KMS-11 (cell line): ENCODE measurements around the gene CTBS.

Source experiments
- H2AFZ ChIP-seq: fragments of 200-600 bp; sonication (generic); 2 replicates; pipeline ENCODE4 v1.6.1; 2016; ENCODE audit warnings: antibody characterized with exemption, mixed run types, low read depth
- H3K27ac ChIP-seq: fragments of 200-600 bp; sonication (generic); 2 replicates; pipeline ENCODE4 v1.6.1; 2016; ENCODE audit warnings: mild to moderate bottlenecking, mixed run types
- H3K27me3 ChIP-seq: fragments of 200-600 bp; sonication (generic); 2 replicates; pipeline ENCODE4 v1.6.1; 2017; ENCODE audit warnings: mild to moderate bottlenecking, low read depth, mixed run types, moderate library complexity; ENCODE audit not compliant: insufficient read depth
- H3K36me3 ChIP-seq: fragments of 200-600 bp; sonication (generic); 2 replicates; pipeline ENCODE4 v1.6.1; 2017; ENCODE audit warnings: mild to moderate bottlenecking, mixed run types; ENCODE audit not compliant: insufficient read depth
- H3K4me1 ChIP-seq: fragments of 200-600 bp; sonication (generic); 2 replicates; pipeline ENCODE4 v1.6.1; 2016; ENCODE audit warnings: mild to moderate bottlenecking, low read depth, mixed run types; ENCODE audit not compliant: poor library complexity, severe bottlenecking
- H3K4me2 ChIP-seq: fragments of 200-600 bp; sonication (generic); 2 replicates; pipeline ENCODE4 v1.7.0; 2016; ENCODE audit warnings: mild to moderate bottlenecking, mixed run types
- H3K4me3 ChIP-seq: fragments of 200-600 bp; sonication (generic); IDR thresholded peaks from 2 replicates; pipeline ENCODE4 v1.6.1; 2017; ENCODE audit warnings: low read depth, low read length, mixed read lengths; ENCODE audit not compliant: insufficient read depth
- H3K79me2 ChIP-seq: fragments of 200-600 bp; sonication (generic); 2 replicates; pipeline ENCODE4 v1.6.1; 2016; ENCODE audit warnings: low read depth, mixed run types; ENCODE audit not compliant: insufficient read depth
- H3K9ac ChIP-seq: fragments of 200-600 bp; sonication (generic); 2 replicates; pipeline ENCODE4 v1.6.1; 2016; ENCODE audit warnings: mild to moderate bottlenecking, mixed run types
- H4K20me1 ChIP-seq: fragments of 200-600 bp; sonication (generic); 2 replicates; pipeline ENCODE4 v1.6.1; 2016; ENCODE audit warnings: mild to moderate bottlenecking, mixed run types; ENCODE audit not compliant: insufficient read depth
- TF ChIP-seq, protein P1 (sequence below): fragments of 200-600 bp; sonication (generic); conservative IDR thresholded peaks from 2 replicates; pipeline ENCODE4 v1.6.1; 2017; ENCODE audit warnings: low read depth, mild to moderate bottlenecking, antibody characterized with exemption, low read length, moderate library complexity, mixed read lengths

Gene CTBS

GRCh38 chr1:84603223-84603622 is 29.0 kb upstream of the CTBS start:
- no peak overlapping the region for H3K4me2 ChIP-seq
- H2AFZ ChIP-seq, result no peak overlapping the region
- no peaks in the 10 kb centered on the region for H3K27me3 ChIP-seq
- no peaks in the 10 kb centered on the region for H3K36me3 ChIP-seq
- no peak overlapping the region for H3K4me3 ChIP-seq
- H3K27ac ChIP-seq, result no peak overlapping the region
- H4K20me1 ChIP-seq, result no peaks in the 10 kb centered on the region
- H3K4me1 ChIP-seq, result no peaks in the 10 kb centered on the region
- no peaks in the 10 kb centered on the region for H3K79me2 ChIP-seq
- TF ChIP-seq, protein P1, sequence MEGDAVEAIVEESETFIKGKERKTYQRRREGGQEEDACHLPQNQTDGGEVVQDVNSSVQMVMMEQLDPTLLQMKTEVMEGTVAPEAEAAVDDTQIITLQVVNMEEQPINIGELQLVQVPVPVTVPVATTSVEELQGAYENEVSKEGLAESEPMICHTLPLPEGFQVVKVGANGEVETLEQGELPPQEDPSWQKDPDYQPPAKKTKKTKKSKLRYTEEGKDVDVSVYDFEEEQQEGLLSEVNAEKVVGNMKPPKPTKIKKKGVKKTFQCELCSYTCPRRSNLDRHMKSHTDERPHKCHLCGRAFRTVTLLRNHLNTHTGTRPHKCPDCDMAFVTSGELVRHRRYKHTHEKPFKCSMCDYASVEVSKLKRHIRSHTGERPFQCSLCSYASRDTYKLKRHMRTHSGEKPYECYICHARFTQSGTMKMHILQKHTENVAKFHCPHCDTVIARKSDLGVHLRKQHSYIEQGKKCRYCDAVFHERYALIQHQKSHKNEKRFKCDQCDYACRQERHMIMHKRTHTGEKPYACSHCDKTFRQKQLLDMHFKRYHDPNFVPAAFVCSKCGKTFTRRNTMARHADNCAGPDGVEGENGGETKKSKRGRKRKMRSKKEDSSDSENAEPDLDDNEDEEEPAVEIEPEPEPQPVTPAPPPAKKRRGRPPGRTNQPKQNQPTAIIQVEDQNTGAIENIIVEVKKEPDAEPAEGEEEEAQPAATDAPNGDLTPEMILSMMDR, result no peak
- no peak overlapping the region for H3K9ac ChIP-seq

- Histone ChIP-seq H3K27me3 (no peaks in the 10 kb centered on the region), H3K9ac (no peak overlapping the region), H4K20me1 (no peaks in the 10 kb centered on the region), H3K4me2 (no peak overlapping the region), H3K27ac (no peak overlapping the region), H2AFZ (no peak overlapping the region), H3K4me1 (no peaks in the 10 kb centered on the region), H3K79me2 (no peaks in the 10 kb centered on the region), H3K36me3 (no peaks in the 10 kb centered on the region), H3K4me3 (no peak overlapping the region)
- TF ChIP-seq, protein P1, result no peak
Measured at GRCh38 chr1:84600796-84601195, 26.6 kb upstream of the CTBS start.

- H3K27ac ChIP-seq, result no peak overlapping the region
- H3K27me3 ChIP-seq, result no peaks in the 10 kb centered on the region
- no peaks in the 10 kb centered on the region for H3K36me3 ChIP-seq
- H2AFZ ChIP-seq, result no peak overlapping the region
- no peaks in the 10 kb centered on the region for H3K4me1 ChIP-seq
- no peak overlapping the region for H3K4me3 ChIP-seq
- TF ChIP-seq, protein P1, result no peak
- no peaks in the 10 kb centered on the region for H4K20me1 ChIP-seq
- H3K9ac ChIP-seq, result no peak overlapping the region
- no peak overlapping the region for H3K4me2 ChIP-seq
- H3K79me2 ChIP-seq, result no peaks in the 10 kb centered on the region
Measured at GRCh38 chr1:84598846-84599741, 24.9 kb upstream of the CTBS start.

DNA sequence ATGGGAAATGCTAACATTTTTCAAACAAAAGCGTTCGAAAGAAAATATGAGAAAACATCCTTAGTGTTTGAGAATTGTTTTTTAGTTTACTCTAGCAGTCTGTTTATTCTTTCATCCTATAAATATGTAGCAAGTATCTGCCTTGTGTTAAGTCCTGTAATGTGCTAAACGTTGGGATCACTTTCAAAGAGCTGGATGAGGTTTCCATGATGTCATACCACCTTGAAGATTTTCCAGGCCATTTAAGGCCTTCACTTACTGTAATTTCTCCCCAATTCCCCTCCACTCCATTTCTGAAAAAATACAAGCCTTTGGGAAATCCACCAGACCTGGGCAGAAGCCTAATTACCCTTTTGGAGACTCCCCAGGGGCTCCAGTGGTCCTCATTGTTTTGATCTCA is 24.2 kb upstream of the CTBS start:
- Histone ChIP-seq H3K27me3 (no peaks in the 10 kb centered on the region), H3K9ac (no peak overlapping the region), H3K4me2 (no peak overlapping the region), H3K36me3 (no peaks in the 10 kb centered on the region), H3K4me3 (no peak overlapping the region), H2AFZ (no peak overlapping the region), H4K20me1 (no peaks in the 10 kb centered on the region), H3K79me2 (no peaks in the 10 kb centered on the region), H3K4me1 (no peaks in the 10 kb centered on the region), H3K27ac (no peak overlapping the region)
- TF ChIP-seq, protein P1, result no peak
